ENCODE data around the gene BARHL2.

Gene BARHL2

GRCh38 chr1:90710579-90711536 is 6.2 kb downstream of the BARHL2 start:
- H3K4me1 Mint-ChIP-seq, result peaks cover 5 to 32% of the 10 kb centered on the region in 2 donors
- DNase-seq (no peak), ATAC-seq (replicated peaks) (no peak)
- H3K27me3 Mint-ChIP-seq, result peaks cover 75 to 96% of the 10 kb centered on the region in 2 donors
- H3K36me3 Mint-ChIP-seq, result peaks cover 3 to 4% of the 10 kb centered on the region in 2 donors
- H3K4me3 Mint-ChIP-seq, result no peak overlapping the region
- H3K9me3 Mint-ChIP-seq, result peaks cover 0 to 2% of the 10 kb centered on the region in 2 donors
- no peak overlapping the region for H3K27ac Mint-ChIP-seq

- Mint-ChIP-seq H3K4me3 (no peak overlapping the region), H3K9me3 (peaks cover 0 to 2% of the 10 kb centered on the region in 2 donors), H3K27ac (no peak overlapping the region), H3K4me1 (peaks cover 5 to 33% of the 10 kb centered on the region in 2 donors), H3K27me3 (peaks cover 74 to 97% of the 10 kb centered on the region in 2 donors), H3K36me3 (peaks cover under 1 to 4% of the 10 kb centered on the region in 2 donors)
- DNase-seq (no peak), ATAC-seq (replicated peaks) (no peak)
These were observed 7.6 kb downstream of the BARHL2 start for GRCh38 chr1:90709535-90709934.

GRCh38 chr1:90708826-90709225 is 8.3 kb downstream of the BARHL2 start:
- Mint-ChIP-seq H3K27me3 (peaks cover 73 to 96% of the 10 kb centered on the region in 2 donors), H3K4me1 (peaks cover 5 to 31% of the 10 kb centered on the region in 2 donors), H3K27ac (no peak overlapping the region), H3K9me3 (peaks cover 0 to 2% of the 10 kb centered on the region in 2 donors), H3K4me3 (no peak overlapping the region), H3K36me3 (peaks cover 0 to 4% of the 10 kb centered on the region in 2 donors)
- ATAC-seq (replicated peaks) (no peak), DNase-seq (no peak)

- H3K36me3 Mint-ChIP-seq, result peaks cover 0 to 4% of the 10 kb centered on the region in 2 donors
- H3K4me3 Mint-ChIP-seq, result no peak overlapping the region
- ATAC-seq (replicated peaks) (no peak), DNase-seq (no peak)
- H3K27me3 Mint-ChIP-seq, result peaks cover 68 to 96% of the 10 kb centered on the region in 2 donors
- H3K4me1 Mint-ChIP-seq, result peaks cover 3 to 25% of the 10 kb centered on the region in 2 donors
- H3K9me3 Mint-ChIP-seq, result peaks cover 0 to 2% of the 10 kb centered on the region in 2 donors
- H3K27ac Mint-ChIP-seq, result no peak overlapping the region
These were observed 8.8 kb downstream of the BARHL2 start for GRCh38 chr1:90708236-90708786.

- H3K36me3 Mint-ChIP-seq, result no peaks in the 10 kb centered on the region
- H3K4me1 Mint-ChIP-seq, result peaks cover 3 to 19% of the 10 kb centered on the region in 2 donors
- peaks cover 0 to 2% of the 10 kb centered on the region in 2 donors for H3K9me3 Mint-ChIP-seq
- H3K27me3 Mint-ChIP-seq, result peaks cover 59 to 92% of the 10 kb centered on the region in 2 donors
- no peak overlapping the region for H3K27ac Mint-ChIP-seq
- ATAC-seq (replicated peaks) (no peak), DNase-seq (no peak)
- H3K4me3 Mint-ChIP-seq, result peak overlapping the region; percentile 61 to 67
These were observed 9.8 kb downstream of the BARHL2 start for GRCh38 chr1:90707363-90707710.

GRCh38 chr1:90706437-90707362 is 10.4 kb downstream of the BARHL2 start:
- Mint-ChIP-seq H3K9me3 (peaks cover 0 to 2% of the 10 kb centered on the region in 2 donors), H3K4me3 (peak overlapping the region; percentile 61 to 67), H3K4me1 (peaks cover 3 to 19% of the 10 kb centered on the region in 2 donors), H3K36me3 (no peaks in the 10 kb centered on the region), H3K27me3 (peaks cover 55 to 92% of the 10 kb centered on the region in 2 donors), H3K27ac (no peak overlapping the region)
- ATAC-seq (replicated peaks) (peak; percentile 51 to 63), DNase-seq (no peak)

- no peak for DNase-seq
- Mint-ChIP-seq H3K36me3 (no peaks in the 10 kb centered on the region), H3K4me3 (peak overlapping the region in 1 of 2 donors; percentile 39), H3K27ac (no peak overlapping the region), H3K27me3 (peaks cover 56 to 94% of the 10 kb centered on the region in 2 donors), H3K4me1 (peaks cover 3 to 19% of the 10 kb centered on the region in 2 donors), H3K9me3 (peaks cover 0 to 2% of the 10 kb centered on the region in 2 donors)
- ATAC-seq (replicated peaks), result no peak
These were observed 11.1 kb downstream of the BARHL2 start for GRCh38 chr1:90705956-90706355.

GRCh38 chr1:90704817-90705216 is 12.3 kb downstream of the BARHL2 start:
- Mint-ChIP-seq H3K4me3 (no peak overlapping the region), H3K9me3 (peaks cover 0 to 2% of the 10 kb centered on the region in 2 donors), H3K27ac (no peak overlapping the region), H3K4me1 (peaks cover 3 to 19% of the 10 kb centered on the region in 2 donors), H3K27me3 (peaks cover 45 to 85% of the 10 kb centered on the region in 2 donors), H3K36me3 (no peaks in the 10 kb centered on the region)
- ATAC-seq (replicated peaks), result no peak
- DNase-seq, result no peak

GRCh38 chr1:90694846-90695245 is 22.3 kb downstream of the BARHL2 start:
- no peaks in the 10 kb centered on the region for H3K36me3 Mint-ChIP-seq
- H3K27me3 Mint-ChIP-seq, result peaks cover 25 to 31% of the 10 kb centered on the region in 2 donors
- ATAC-seq (replicated peaks) (no peak), DNase-seq (no peak)
- no peaks in the 10 kb centered on the region for H3K4me1 Mint-ChIP-seq
- no peak overlapping the region for H3K27ac Mint-ChIP-seq
- H3K4me3 Mint-ChIP-seq, result no peak overlapping the region
- no peaks in the 10 kb centered on the region for H3K9me3 Mint-ChIP-seq

- Mint-ChIP-seq H3K4me3 (no peak overlapping the region), H3K4me1 (no peaks in the 10 kb centered on the region), H3K27ac (no peak overlapping the region), H3K36me3 (no peaks in the 10 kb centered on the region), H3K27me3 (peaks cover 24 to 26% of the 10 kb centered on the region in 2 donors), H3K9me3 (no peaks in the 10 kb centered on the region)
- no peak for ATAC-seq (replicated peaks)
- DNase-seq, result no peak
These were observed 29.4 kb downstream of the BARHL2 start for GRCh38 chr1:90687747-90688146.

GRCh38 chr1:90675161-90675847 is 41.8 kb downstream of the BARHL2 start:
- H3K27me3 Mint-ChIP-seq, result peaks cover 7 to 27% of the 10 kb centered on the region in 2 donors
- no peak overlapping the region for H3K27ac Mint-ChIP-seq
- peaks cover 4% of the 10 kb centered on the region in 2 donors for H3K36me3 Mint-ChIP-seq
- peaks cover 20 to 27% of the 10 kb centered on the region in 2 donors for H3K9me3 Mint-ChIP-seq
- ATAC-seq (replicated peaks) (no peak), DNase-seq (no peak)
- H3K4me1 Mint-ChIP-seq, result no peaks in the 10 kb centered on the region
- no peak overlapping the region for H3K4me3 Mint-ChIP-seq

GRCh38 chr1:90671741-90672140 is 45.4 kb downstream of the BARHL2 start:
- Mint-ChIP-seq H3K36me3 (peaks cover 4% of the 10 kb centered on the region in 2 donors), H3K9me3 (peaks cover 16 to 27% of the 10 kb centered on the region in 2 donors), H3K27me3 (peaks cover 11 to 19% of the 10 kb centered on the region in 2 donors), H3K27ac (no peak overlapping the region), H3K4me3 (no peak overlapping the region), H3K4me1 (no peaks in the 10 kb centered on the region)
- ATAC-seq (replicated peaks) (no peak), DNase-seq (no peak)

- no peaks in the 10 kb centered on the region for H3K4me1 Mint-ChIP-seq
- peaks cover 14 to 15% of the 10 kb centered on the region in 2 donors for H3K27me3 Mint-ChIP-seq
- H3K9me3 Mint-ChIP-seq, result peaks cover 14 to 25% of the 10 kb centered on the region in 2 donors
- H3K36me3 Mint-ChIP-seq, result peaks cover 4% of the 10 kb centered on the region in 2 donors
- H3K27ac Mint-ChIP-seq, result no peak overlapping the region
- DNase-seq, result no peak
- no peak overlapping the region for H3K4me3 Mint-ChIP-seq
- no peak for ATAC-seq (replicated peaks)
These were observed 45.9 kb downstream of the BARHL2 start for GRCh38 chr1:90671251-90671650.

All from stimulated activated naive B cell treated with anti-CD40 and anti-IgM and Interleukin-4, amounts not matched to agents 10 μg/mL and 1 μg/mL and 100 μg/mL, for 72 hours (primary cell).